Activated CD4-positive, alpha-beta T cell treated with anti-CD3 and anti-CD28 coated beads, Interleukin-2, amount 50 U/mL, for 1 hour (primary cell): ENCODE data around the gene GOLGA8O.
"Not testable (repeated sequence)": the region's sequence is repeated elsewhere in the genome, so short reads cannot be mapped to it uniquely, and the experiment has no call there.

Experiments
- DNase-seq: peaks from one replicate; pipeline ENCODE4 v3.0.0-alpha.2; 2020

Gene GOLGA8O, protein sequence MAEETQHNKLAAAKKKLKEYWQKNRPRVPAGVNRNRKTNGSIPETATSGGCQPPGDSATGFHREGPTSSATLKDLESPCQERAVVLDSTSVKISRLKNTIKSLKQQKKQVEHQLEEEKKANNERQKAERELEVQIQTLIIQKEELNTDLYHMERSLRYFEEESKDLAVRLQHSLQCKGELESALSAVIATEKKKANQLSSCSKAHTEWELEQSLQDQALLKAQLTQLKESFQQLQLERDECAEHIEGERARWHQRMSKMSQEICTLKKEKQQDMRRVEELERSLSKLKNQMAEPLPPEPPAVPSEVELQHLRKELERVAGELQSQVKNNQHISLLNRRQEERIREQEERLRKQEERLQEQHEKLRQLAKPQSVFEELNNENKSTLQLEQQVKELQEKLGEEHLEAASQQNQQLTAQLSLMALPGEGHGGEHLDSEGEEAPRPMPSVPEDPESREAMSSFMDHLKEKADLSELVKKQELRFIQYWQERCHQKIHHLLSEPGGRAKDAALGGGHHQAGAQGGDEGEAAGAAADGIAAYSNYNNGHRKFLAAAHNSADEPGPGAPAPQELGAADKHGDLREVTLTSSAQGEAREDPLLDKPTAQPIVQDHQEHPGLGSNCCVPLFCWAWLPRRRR

DNA sequence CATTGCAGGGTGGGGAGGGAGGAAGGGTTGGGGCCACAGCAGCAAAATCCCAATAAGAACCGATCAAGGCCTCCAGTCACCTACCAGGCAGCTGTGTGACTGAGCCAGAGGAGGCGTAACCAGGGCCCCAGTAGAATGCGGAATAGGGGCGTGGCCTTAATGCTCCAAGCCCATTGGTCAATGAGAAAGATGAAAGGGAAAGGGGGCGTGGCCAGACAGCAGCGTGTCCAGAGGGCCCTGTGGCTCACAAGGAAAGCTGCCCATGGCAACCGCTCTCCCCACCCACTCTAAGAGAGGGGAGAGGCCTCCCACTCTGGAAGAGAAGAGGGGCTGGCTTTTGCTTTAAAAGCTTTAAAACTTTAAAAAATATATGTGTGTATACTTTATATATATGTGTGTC lies at the start of gene GOLGA8O:
Gene GOLGA8O, minus strand, starts transcription at position 101 of the 400 bp plus-strand sequence. Its CDS starts 98 bp downstream, at position 3.
- not testable (repeated sequence) for DNase-seq

DNA sequence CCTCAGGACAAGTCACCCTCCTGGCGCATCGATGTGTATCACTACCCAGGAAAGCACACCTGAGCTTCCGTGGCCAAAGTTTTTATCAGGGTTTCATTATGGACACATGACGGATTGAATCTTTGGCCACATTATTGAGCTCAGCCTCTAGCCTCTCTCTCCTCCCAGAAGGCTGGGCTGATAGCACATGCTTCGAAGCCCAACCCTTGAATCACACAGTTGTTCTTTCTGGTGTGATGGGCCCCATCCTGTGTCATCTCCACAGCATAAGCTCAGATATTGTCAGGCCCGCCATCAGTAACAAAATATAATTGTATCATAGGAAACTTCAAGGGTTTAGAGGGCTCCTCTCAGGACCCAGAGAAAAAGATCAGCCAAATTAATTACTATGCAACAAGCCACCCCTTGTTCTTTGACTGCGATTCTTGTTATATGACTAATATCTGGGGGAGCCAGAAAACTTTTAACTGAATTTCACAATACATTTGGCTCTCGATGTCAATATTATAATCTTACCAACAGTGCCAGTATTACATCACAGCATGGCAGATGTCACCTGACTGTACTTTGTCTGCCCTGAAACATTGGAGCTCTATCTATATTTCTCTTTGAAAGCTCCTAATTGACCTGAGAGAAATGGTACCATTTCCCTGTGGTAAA lies 48.8 kb upstream of the GOLGA8O start:
- DNase-seq, result not testable (repeated sequence)

DNA sequence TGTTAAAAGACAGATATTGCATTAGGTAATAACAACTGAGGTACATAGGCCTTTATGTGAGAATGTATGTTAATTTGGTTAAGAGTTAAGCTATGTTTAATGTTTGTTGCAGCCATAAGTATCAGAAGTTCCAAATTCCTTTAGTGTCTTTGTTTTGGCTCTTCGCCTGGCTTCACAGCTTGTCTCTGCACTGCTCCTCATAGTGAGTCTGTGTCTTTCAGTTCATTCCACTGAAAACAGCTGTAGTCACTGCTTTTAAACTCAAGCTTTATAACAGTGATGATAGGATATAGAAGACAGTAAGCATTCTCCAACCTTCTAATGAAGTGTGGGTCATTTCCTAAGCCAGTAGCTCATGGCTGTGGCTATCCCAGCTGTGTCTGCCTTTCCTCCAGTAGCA lies 47.5 kb upstream of the GOLGA8O start:
- not testable (repeated sequence) for DNase-seq

DNA sequence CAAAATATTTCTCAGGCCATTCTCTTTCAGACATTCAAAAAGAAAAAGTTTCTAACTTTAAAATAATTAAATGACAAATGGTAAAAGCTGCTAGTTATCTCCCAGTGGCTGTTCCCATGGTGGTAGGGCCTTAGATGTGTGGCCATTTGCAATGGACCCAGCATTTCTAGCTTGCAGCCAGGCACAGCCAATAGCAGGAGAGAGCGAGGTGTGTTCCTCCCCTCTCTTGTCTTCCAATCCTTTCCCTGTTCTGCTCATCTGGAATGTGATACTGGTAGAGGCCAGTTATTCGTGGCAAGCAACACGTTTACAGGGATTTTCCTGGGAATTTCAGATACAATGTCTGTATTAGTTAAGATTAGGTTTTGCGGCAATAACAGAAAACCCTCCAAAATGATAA lies 37.3 kb upstream of the GOLGA8O start:
- not testable (repeated sequence) for DNase-seq

DNA sequence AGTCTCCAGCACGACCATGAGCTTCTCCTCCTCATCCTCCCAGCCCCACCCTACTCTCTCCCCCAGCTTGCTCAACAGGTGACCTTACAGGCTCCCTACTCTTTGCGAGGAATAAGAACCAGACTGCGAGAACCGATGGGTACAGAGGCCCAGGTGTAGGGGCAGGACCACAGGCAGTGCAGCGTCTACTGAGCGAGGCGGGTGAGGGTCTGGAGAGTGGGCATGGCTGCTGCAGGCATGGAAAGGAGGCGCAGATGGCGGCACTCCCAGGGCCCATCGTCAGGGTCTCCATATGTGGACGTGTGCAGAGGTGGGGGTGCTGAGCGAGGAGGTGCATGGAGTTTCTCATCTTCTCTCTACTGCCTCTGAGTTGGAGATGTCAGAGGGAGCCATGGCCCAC lies 31.0 kb upstream of the GOLGA8O start:
- not testable (repeated sequence) for DNase-seq

DNA sequence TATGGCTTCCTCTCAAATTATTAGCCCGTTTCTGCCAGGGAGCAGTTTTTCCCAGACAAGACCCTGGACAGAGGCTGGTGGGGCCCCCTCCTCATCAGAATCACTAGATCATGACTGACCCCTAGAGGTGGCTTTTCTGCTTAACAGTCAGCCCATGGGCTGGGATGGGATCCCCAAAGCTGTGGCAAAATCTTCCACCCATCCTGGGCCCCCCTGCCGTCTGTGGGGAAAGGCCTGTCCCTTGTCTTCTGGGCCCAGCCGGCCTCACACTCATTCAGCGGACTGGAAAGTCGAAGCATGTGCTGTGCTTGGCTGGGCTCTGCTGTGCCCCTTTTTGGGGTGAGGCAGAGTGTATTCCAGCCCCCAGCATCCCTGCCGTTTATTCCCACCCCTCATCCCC lies 27.9 kb upstream of the GOLGA8O start:
- not testable (repeated sequence) for DNase-seq

DNA sequence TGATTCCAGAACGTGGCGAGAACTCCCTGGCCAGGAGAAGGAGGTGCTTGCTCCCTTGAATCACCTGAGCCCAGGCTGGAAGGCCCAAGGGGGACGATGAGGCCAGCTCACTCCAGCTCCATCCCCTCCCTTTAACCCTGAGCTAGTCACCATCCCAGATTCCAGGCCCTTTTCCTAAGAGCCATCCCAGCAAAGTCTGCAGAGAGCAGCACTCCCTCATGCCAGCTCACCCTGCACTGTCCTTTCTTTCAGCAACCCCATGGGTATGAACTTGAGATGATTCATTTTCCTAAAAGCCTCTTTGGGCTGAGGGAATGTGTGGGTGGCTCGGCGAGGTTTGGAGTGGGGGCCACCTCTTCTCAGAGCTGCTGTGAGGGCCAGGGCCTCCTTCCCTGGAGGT lies 26.2 kb upstream of the GOLGA8O start:
- DNase-seq, result not testable (repeated sequence)

DNA sequence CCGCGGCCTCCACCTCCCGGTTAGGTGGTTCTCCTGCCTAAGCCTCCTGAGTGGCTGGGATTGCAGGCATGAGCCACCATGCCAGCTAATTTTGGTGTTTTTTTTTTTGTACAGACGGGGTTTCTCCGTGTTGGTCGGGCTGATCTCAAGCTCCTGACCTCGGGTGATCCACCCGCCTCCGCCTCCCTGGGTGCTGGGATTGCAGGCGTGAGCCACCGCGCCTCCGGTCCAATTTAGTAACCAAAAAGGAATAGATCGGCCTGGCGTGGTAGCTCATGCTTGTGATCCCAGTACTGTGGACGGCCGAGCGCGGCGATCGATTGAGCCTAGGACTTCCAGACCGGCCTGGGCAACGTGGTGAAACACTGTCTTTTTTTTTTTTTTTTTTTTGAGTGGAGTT lies 12.6 kb upstream of the GOLGA8O start:
- DNase-seq, result not testable (repeated sequence)

DNA sequence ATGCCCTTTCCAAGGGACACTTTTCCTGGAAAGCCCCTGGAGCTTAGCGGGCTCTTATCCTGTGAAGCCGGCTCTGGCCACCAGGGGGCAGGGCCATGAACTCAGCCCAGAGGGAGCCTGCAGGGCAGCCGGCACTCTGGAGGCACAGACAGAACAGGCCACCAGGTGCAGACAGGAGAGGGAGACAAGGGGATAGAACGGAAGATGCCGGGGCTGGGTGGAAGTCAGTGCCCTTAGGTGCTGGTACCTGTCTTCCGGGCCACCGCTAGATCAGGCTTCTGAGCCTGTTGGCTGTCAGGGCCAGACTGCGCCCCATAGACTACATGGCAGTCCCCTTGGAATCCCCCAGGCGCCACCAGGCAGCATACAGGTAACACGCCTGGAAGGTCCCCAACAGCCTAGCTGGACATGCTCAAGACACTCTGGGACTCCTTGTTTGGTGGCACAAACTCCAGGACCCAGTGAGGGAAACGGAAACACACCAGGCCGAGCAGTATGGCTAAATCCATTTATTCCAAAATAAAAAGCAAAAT lies 14.9 kb downstream of the GOLGA8O start:
- DNase-seq, result not testable (repeated sequence)

DNA sequence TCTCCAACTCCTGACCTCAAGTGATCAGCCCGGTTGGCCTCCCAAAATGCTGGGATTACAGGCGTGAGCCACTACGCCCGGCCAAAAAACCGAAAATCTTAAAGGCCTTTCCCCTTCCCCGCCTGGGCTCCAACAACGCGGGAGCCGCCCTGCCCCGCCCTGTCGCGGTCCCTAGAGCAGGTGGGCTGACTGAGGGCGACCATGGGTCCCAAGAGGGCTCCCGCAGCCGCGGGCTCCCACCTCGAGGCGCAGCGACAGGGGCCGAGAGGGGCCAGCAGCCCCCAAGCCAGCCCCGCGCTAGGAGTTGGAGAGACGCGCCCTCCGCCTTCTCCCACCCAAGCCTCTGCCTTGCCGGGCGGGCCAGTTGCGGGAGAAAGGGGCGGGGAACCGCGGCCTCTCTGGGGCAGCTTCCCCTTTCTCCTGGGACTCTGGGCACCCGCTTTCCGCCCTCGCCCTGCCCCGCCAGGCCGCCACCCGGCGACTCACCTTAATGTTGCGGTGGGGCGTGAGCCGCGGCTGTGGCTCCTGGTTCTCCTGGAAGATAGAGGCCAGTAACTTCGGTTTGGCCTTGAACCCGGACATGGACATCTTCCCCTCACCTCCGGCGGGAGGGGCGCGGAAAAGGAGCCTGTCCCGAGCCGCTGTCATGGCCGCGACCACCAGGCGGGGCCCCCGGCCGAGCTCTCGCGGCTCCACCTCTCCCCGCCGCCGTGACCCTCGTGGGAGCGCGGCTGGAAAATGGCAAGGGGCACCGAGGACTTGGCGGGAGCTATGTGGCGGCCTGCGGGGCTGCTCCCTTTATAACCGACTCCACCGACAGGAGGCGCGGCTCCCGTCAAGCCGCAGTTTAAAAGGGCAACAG lies 21.1 kb downstream of the GOLGA8O start:
- not testable (repeated sequence) for DNase-seq

DNA sequence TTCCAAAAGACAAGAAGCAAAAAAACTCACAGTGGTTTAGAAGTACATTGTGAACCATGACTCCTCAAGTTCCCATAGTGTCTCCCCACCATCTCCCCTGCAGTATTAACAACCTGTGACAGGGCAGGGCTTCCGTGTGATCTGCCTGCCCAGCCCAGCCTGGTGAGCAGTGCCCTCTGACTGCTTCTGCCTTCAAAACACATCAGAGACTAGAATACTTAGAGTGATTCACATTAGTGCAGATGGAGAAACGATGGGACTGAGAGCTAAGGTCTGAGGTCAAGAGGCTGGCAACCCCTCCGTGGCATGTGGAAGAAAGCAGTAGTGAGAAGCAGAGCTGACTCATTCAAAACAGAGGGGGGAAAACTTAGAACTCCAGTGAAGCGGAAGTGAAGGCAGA lies 27.8 kb downstream of the GOLGA8O start:
- not testable (repeated sequence) for DNase-seq

DNA sequence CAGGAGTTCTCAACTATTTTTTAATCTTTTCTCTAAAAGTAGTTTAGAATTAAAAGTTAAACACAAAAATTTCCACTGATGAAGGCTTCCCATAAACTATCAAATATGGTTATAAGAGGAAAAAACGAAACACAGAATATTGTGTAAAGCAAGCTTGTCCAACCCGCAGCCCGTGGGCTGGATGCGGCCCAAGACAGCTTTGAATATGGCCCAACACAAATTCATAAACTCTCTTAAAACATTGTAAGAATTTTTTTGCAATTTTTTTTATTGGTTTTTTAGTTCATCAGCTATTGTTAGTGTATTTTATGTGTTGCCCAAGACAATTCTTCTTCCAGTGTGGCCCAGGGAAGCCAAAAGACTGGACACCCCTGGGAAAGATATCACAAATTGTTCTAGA lies 28.9 kb downstream of the GOLGA8O start:
- DNase-seq, result not testable (repeated sequence)

DNA sequence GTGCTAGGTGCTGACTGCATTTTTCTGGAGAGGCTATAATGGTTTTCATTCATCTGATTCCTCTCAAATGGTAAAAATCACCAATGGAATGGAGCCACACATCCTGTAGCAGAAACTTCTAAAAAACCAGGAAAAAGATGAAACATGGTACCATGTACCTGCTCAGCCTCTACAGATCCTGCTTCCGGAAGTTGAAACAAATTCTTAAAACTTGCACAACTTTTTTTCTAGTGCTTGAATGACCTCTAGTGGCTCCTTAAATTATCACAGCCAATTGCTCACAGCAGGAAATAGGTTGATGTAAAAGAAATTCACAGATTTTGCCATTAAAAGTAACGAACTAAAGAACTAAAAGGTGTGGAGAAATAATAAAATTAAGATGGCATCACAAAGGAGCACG lies 47.5 kb downstream of the GOLGA8O start:
- DNase-seq, result not testable (repeated sequence)

DNA sequence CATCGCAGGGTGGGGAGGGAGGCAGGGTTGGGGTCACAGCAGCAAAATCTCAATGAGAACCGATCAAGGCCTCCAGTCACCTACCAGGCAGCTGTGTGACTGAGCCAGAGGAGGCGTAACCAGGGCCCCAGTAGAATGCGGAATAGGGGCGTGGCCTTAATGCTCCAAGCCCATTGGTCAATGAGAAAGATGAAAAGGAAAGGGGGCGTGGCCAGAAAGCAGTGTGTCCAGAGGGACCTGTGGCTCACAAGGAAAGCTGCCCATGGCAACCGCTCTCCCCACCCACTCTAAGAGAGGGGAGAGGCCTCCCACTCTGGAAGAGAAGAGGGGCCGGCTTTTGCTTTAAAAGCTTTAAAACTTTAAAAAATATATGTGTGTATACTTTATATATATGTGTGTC lies 52.2 kb downstream of the GOLGA8O start, which contains the start of gene GOLGA8K:
Gene GOLGA8K, minus strand, starts transcription at position 101 of the 400 bp plus-strand sequence. Its CDS starts 98 bp downstream, at position 3.
- DNase-seq, result not testable (repeated sequence)

DNA sequence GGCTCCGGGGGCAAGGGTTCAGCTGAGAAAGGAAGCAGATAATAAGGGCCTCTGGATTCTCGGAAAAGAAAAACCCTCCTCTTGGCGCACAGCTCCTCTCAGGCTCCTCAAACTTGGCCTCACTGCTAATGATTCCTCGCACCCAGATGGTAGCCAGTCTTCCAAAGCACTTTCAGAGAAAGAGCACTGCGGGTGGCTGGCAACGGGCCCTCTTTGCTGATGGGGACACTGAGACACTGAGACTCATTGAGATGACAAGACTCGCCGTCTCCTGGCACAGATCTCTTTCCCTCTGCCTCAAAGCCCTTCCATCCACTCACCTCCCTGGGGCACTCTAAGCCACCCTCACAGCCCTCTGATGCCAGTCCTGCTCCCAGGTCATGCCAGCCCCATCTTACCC lies 58.9 kb downstream of the GOLGA8O start:
- not testable (repeated sequence) for DNase-seq
